NCI-H2029 treated with DMSO at 0.1 percent for 48 hours (cell line): Measurements from ENCODE around the gene EXOSC7.
A peak's percentile ranks its signal among the peaks of the same experiment; 100 is the strongest.
"Not testable (repeated sequence)": the region's sequence is repeated elsewhere in the genome, so short reads cannot be mapped to it uniquely, and the experiment has no call there.

Experiments
- DNase-seq: peaks from one replicate; lab custom pipeline; 2025; lab: John Stamatoyannopoulos, UW

The EXOSC7 gene

DNA sequence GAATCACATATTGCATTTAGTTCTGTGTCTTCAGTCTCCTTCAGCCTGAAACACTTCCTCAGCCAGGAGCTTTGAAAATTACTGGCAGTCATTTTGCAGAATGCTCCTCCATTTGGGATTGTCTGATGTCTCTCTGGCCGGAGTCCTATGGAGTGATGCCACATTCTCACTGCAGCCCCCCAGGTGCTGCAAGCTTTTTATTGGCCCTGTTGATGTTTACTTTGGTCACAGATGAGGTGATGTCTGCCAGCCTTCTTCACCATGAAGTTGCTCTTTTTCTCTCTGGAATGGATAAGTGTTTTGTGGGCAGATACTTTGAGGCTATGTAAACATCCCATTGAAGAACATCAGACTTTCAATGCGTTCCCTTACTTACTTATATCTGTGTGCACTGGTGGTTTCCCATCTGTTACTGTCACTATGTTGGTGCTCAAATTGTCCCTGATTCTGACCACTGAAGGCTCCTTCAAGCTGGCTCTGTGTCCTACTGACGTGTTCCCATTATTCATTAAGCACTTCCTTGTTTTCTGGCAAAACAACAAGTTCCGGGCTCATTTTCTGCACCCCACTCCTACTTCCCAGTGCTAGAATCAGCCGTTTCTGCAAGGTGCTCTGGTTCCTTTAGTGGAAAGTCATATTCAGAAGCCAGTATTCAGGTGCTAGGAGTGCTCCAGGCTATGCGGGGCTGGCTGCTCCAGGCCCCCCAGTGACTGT is 48.7 kb downstream of the EXOSC7 start:
- no peak for DNase-seq

DNA sequence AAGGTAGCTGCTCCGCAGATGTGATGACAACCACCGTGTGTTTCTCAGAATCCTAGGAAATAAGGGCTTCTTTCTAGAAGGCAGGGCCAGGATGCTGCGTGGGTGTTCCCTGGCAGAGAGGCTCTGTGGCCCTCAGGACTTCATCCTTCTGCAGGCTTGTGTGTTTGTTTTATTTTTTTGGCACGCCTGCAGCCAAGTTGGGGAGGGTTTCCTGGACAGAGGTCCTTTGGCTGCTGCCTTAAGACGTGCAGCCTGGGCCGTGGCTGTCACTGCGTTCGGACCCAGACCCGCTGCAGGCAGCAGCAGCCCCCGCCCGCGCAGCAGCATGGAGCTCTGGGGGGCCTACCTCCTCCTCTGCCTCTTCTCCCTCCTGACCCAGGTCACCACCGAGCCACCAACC is 50.0 kb downstream of the EXOSC7 start, which contains the start of gene CLEC3B:
CLEC3B (plus strand) TSS at position 266 of the 400 bp plus-strand sequence; CDS start at position 326, 60 bp downstream.
- DNase-seq, result no peak

DNA sequence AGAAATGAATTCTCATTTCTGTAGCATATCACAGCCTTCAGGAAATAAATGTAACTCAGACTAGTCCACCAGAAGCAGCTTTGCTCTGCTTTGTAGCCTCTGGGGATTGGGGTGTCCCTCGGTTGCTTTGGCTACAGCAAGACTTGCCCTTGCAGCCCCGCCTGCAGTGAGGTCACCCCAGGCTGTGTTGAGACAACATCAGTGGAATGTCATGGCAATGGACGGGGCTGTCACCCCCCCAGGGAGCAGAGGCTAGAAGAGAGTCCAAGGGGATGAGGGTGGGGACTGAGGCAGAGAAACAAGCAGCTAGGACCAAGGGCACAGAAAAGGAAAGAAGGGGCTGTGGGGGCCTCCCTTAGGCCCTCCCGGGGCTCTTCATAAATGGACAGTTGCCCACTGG is 50.9 kb downstream of the EXOSC7 start:
- DNase-seq, result no peak

DNA sequence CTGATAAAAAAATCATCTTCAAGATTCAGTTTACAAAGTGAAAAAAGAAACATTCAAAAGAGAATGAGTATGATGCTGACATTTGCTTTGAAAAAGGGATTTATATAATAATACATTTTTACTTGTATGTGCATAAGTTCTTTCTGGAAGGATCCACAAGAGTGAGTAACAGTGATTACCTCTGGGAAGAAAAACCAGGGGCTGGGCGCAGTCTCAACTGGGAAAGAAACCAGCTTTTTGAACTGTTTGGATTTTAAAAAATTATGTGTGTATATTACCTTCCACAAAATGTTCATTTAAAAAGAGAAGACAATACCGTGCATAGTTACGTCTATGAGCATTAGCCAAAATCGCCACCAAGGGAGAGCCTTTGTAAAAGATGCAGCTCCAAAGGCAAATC is 51.4 kb downstream of the EXOSC7 start:
- DNase-seq, result no peak

DNA sequence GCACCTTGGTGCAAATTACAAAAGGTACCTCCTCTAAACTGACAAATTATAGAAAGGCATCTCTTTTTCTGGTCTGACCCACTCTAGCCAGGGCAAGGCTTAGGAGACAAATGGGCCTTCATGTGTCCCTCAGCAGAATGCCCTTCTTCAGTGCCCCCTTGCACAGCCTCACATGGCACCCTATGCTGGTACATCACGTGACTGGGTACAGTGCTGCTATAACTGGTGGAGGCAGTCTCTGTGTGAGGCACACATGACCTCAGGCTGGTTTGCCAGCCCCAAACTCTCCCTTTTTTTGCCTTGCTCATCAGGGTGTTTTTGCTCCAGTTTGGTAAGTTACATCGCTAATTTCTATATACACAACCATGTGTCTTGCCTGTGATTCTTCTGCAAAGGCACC is 53.2 kb downstream of the EXOSC7 start:
- no peak for DNase-seq

GRCh38 chr3:45029661-45030060 is 53.6 kb downstream of the EXOSC7 start:
- no peak for DNase-seq

DNA sequence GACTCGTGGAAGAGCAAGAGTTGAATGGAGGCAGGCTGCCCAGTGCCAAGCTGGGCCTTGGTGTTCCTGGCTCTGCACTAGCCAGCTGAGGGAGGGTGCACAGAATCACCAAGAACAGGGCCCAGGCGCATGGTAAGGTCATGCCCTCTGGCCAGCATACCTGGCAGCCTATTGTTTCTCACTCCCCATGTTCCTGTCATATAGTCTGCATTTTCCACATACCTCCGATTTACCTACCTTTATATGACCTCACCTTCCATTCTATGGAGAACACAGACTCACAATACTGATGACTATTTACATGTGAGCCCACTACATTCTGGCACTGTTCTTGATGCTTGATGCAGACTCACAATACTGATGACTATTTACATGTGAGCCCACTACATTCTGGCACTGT is 55.5 kb downstream of the EXOSC7 start:
- no peak for DNase-seq

DNA sequence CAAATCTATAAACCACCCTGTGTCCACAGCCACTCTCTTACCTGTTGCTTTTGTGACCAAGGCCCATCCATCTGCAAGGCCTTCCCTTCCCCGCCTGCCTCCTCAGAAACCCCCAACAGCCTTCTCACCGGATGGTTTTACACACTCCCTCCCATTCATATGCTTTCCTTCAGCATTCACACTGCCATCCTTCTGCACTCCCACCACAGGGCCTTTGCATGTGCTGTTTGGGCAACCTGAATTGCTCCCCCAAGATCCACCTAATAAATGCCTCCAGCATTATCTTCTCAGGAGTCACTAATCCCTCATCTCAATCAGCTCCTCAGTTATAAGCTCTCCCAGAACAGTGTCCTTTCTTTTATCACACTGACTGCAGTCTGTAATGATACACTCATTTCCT is 56.1 kb downstream of the EXOSC7 start:
- no peak for DNase-seq

GRCh38 chr3:45033791-45034190 is 57.7 kb downstream of the EXOSC7 start:
- DNase-seq, result no peak

- no peak for DNase-seq
Observed at GRCh38 chr3:45034612-45035252, 58.7 kb downstream of the EXOSC7 start.

DNA sequence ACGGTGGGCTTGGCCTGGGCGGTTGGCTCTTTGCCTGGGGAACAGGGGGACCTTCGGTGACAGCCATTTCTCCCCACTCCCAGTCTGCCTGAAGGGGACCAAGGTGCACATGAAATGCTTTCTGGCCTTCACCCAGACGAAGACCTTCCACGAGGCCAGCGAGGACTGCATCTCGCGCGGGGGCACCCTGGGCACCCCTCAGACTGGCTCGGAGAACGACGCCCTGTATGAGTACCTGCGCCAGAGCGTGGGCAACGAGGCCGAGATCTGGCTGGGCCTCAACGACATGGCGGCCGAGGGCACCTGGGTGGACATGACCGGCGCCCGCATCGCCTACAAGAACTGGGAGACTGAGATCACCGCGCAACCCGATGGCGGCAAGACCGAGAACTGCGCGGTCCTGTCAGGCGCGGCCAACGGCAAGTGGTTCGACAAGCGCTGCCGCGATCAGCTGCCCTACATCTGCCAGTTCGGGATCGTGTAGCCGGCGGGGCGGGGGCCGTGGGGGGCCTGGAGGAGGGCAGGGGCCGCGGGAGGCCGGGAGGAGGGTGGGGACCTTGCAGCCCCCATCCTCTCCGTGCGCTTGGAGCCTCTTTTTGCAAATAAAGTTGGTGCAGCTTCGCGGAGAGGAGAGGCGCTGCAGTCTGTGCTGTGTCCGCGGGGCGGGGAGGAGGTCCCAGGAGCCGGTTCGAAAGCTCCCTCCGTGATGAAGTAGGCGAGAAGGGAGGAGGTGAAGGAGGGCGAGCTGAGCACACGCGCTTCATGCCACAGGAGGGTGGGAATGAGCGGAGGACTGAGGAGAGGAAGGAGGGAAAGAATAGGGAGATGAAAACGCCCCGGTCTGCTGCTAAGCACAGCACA is 59.6 kb downstream of the EXOSC7 start:
- DNase-seq, result no peak

DNA sequence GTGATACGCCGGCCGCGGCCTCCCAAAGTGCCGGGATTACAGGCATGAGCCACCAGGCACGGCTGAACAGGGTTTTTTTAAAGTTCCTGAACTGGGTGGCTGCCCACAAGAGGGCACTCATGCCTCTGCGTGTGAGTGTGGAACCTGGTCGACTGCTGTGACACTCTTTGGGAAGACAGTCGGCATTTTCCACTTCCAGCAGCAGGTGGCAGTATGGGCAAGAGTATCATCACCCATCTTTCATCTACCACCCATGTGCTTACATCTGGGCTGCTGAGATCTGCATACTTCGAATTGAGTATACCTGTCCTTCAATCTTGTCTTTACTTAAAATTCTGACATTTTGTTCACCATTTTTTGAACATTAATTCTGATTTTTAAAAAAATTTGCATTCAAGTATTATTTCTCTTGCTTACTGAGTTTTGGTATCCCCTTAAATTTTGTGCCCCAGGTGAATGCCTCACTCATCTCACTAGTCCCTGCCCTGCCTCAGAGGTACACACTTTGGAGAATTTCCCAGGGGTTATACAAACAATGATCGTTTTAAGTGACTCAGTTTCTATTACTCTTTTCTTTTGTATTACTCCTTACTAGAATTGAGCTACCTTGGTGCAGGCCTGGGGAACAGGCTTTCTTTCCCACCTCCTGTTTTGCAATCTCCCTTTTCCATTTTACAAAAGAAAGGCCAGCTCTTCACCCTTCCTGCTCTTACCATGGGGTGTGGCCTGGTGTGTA is 61.8 kb downstream of the EXOSC7 start:
- peak; percentile 95 for DNase-seq

DNA sequence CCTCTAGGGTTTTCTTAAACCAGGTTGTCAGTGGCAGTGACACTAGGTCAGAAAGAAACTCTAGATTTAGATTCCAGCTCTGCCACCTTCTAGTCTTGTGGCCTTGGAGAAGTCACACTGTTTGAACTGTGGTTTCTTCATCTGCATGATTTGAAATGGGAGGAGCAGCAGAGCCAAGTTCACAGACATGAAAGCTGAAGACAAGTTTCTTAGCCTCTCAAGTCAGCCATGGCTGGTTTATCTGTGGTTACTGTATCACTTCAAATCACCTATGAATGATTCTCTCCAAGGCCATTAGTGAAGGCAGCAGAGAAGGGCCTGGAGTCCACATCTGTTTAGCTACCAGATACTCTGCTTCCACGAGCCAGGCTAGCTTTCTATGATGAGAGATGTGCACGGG is 65.6 kb downstream of the EXOSC7 start:
- DNase-seq, result no peak

DNA sequence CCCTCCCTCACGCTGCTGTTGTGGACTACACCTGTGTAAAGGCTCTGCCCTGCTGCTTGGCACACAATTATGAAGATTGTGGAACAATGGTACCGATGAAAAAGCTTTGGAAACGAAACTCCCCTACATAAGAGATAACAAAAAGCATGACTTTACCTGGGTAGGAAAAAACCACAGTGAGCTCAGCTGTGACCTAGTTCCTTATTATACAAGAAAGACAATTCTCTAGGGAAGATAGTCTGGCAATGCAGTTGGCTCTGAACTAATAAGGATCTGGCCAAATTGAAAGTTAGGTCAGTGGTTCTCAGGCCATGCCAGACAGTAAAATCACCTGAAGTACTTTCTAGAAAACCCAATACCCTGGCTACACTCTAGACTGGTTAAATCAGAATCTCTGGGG is 66.1 kb downstream of the EXOSC7 start:
- DNase-seq, result no peak

DNA sequence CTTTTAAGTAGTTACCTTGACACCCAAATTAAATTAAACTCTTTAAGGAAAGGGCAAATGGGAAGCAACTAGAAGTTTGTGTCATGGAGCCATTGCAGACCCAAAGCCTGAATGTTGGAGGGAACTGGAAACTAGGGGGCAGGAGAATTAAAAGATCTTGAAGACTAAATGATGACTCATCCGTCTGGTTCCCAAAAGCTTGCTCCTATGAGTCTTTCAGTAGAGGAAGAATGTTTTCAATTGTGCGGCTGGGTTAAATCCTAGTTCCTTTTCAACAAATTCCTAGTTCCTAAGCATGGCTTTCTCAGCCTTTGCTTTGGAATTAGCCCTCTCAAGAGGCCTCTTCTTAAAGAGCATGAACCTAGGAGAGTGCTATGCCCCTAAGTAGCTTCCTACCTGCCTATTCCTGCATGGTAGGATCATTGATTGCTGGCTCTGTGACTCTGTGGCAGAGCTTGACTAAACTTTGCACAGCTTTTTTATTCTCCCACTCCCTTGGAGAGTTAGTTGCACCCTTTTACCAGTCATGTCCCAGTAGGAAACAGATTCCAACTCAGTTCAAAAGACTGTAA is 67.8 kb downstream of the EXOSC7 start:
- DNase-seq, result no peak

GRCh38 chr3:45048244-45048643 is 72.2 kb downstream of the EXOSC7 start:
- DNase-seq, result no peak

DNA sequence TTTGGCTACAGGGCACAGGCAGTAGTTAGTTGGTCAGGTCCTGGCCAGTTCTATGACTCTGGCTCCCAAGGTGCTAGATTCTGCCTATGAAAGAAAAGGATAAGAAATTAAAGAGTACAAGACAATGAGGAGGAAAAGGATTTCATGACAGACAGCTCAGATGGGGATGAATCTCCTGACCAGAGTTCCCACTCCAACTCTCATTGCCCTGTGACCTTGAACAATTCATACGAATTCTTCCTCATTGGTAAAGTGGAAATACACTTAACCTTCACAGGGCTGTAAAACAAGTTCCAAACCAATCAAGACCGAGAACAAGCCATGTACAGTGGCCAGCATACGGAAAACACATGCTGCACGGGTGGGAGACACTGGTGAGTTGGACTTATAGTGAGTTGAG is 73.8 kb downstream of the EXOSC7 start:
- no peak for DNase-seq

GRCh38 chr3:45051685-45052084 is 75.6 kb downstream of the EXOSC7 start:
- DNase-seq, result no peak

- not testable (repeated sequence) for DNase-seq
Observed at GRCh38 chr3:45053805-45054195, 77.8 kb downstream of the EXOSC7 start.

- no peak for DNase-seq
Observed at GRCh38 chr3:45054196-45054857, 78.3 kb downstream of the EXOSC7 start.

- no peak for DNase-seq
Observed at GRCh38 chr3:45055032-45055410, 79.0 kb downstream of the EXOSC7 start.
